A549 (cell line): ENCODE measurements around the gene GMDS.

Source experiments
- EHMT2 ChIP-seq: fragments of 200-600 bp; sonication (generic); IDR thresholded peaks from 2 replicates; pipeline ENCODE4 v1.6.1; 2016; ENCODE audit warnings: antibody characterized with exemption, low read depth, mild to moderate bottlenecking, moderate library complexity
- EP300 ChIP-seq, 2 experiments: fragments of >200 bp; sonication (Bioruptor Twin); formaldehyde crosslinking; IDR thresholded peaks; 2 replicates in 1 of 2; 3 replicates in 1 of 2; pipeline ENCODE4 v1.6.1; 2016 to 2017
- JUN ChIP-seq, 2 experiments: fragments of >200 bp; sonication (Bioruptor Twin); formaldehyde crosslinking; IDR thresholded peaks; 2 replicates in 1 of 2; 3 replicates in 1 of 2; pipeline ENCODE4 v1.6.1; 2016 to 2017
- MAX ChIP-seq: IDR thresholded peaks from 2 replicates; pipeline ENCODE4 v1.6.1; 2012
- POLR2A ChIP-seq: IDR thresholded peaks from 2 replicates; pipeline ENCODE4 v1.6.1; 2012; ENCODE audit warnings: mild to moderate bottlenecking, low read length
- POLR2AphosphoS2 ChIP-seq: conservative IDR thresholded peaks from 2 replicates; pipeline ENCODE4 v1.6.1; 2012; ENCODE audit warnings: low read length, improper control_type of control experiment, inconsistent platforms
- RAD21 ChIP-seq, 2 experiments: fragments of >200 bp in 1 of 2; sonication (Bioruptor Twin) in 1 of 2; formaldehyde crosslinking in 1 of 2; IDR thresholded peaks in 1 of 2; conservative IDR thresholded peaks in 1 of 2; 2 replicates in 1 of 2; 3 replicates in 1 of 2; pipeline ENCODE4 v1.6.1; 2012 to 2018; ENCODE audit warnings: inconsistent platforms in 1 of 2
- RFX5 ChIP-seq: fragments of 450-650 bp; IDR thresholded peaks from 2 replicates; pipeline ENCODE4 v1.7.1; 2014; ENCODE audit warnings: antibody characterized with exemption, mild to moderate bottlenecking, moderate library complexity
- RNF2 ChIP-seq: fragments of 200-600 bp; sonication (generic); IDR thresholded peaks from 2 replicates; pipeline ENCODE4 v1.6.1; 2016; ENCODE audit warnings: low read depth, mild to moderate bottlenecking, antibody characterized with exemption, moderate library complexity, borderline replicate concordance
- TF ChIP-seq, protein P1 (sequence below): fragments of >200 bp; sonication (Bioruptor Twin); formaldehyde crosslinking; IDR thresholded peaks from 3 replicates; pipeline ENCODE4 v1.5.1; 2016
- TF ChIP-seq, protein P2 (sequence below): fragments of 450-650 bp; IDR thresholded peaks from 2 replicates; pipeline ENCODE4 v1.6.1; 2014; ENCODE audit warnings: antibody characterized with exemption

DNA sequence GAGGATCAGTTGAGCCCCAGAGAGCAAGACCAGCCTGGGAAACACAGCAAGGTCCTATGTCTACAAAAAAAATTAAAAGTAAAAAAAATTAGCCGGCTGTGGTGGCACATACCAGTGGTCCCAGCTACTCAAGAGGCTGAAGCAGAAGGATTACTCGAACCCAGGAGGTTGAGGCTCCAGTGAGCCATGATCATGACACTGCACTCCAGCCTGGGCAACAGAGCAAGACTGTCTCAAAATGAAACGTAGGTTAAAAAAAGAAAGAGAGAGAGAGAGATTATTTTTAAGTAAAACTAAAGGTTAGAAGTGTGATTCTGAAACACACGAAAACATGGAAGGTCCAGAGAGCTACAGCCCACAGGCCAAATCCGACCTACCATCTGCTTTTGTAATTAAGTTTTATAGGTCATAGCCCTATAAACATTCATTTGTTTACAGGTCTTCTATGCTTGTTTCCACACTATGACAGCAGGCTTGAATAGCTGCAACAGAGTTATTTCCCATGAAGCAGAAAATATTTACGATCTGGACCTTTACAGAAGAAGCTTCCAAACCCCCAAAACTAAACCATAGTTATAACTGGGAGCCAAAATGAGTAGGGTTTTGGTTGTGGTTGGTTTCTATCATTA lies 279.7 kb downstream of the GMDS start:
- TF ChIP-seq, protein P1, sequence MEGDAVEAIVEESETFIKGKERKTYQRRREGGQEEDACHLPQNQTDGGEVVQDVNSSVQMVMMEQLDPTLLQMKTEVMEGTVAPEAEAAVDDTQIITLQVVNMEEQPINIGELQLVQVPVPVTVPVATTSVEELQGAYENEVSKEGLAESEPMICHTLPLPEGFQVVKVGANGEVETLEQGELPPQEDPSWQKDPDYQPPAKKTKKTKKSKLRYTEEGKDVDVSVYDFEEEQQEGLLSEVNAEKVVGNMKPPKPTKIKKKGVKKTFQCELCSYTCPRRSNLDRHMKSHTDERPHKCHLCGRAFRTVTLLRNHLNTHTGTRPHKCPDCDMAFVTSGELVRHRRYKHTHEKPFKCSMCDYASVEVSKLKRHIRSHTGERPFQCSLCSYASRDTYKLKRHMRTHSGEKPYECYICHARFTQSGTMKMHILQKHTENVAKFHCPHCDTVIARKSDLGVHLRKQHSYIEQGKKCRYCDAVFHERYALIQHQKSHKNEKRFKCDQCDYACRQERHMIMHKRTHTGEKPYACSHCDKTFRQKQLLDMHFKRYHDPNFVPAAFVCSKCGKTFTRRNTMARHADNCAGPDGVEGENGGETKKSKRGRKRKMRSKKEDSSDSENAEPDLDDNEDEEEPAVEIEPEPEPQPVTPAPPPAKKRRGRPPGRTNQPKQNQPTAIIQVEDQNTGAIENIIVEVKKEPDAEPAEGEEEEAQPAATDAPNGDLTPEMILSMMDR = no peak
- no peak for TF ChIP-seq EP300 (IDR thresholded peaks at IDR 0.05)
- TF ChIP-seq, protein P2, sequence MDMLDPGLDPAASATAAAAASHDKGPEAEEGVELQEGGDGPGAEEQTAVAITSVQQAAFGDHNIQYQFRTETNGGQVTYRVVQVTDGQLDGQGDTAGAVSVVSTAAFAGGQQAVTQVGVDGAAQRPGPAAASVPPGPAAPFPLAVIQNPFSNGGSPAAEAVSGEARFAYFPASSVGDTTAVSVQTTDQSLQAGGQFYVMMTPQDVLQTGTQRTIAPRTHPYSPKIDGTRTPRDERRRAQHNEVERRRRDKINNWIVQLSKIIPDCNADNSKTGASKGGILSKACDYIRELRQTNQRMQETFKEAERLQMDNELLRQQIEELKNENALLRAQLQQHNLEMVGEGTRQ = no peak
- TF ChIP-seq MAX = no peak
- no peak for TF ChIP-seq POLR2A
- TF ChIP-seq EHMT2 = no peak
- no peak for TF ChIP-seq RNF2
- no peak for TF ChIP-seq JUN (IDR thresholded peaks at IDR 0.05)
- TF ChIP-seq POLR2AphosphoS2 = no peak
- TF ChIP-seq RAD21 (conservative IDR thresholded peaks at IDR 0.05 in 1 of 2, IDR thresholded peaks at IDR 0.05 in 1 of 2) = no peak
- no peak for TF ChIP-seq RFX5
